Tracheal epithelial cell (primary cell): ENCODE results near the gene GNAL. TPM values are rescaled to one million over a fixed set of nuclear protein-coding genes. Genes with fewer than 3 reads are reported as not detected.

Source experiments
- total RNA-seq: library from RNA; depleted of rRNA; stranded (reverse); fragments of >200 nt; gene quantifications from 2 replicates; pipeline ENCODE4 v1.2.1, GENCODE V29; 2014

The GNAL gene
- 17.1 and 32.4 TPM in 2 replicates for total RNA-seq

DNA sequence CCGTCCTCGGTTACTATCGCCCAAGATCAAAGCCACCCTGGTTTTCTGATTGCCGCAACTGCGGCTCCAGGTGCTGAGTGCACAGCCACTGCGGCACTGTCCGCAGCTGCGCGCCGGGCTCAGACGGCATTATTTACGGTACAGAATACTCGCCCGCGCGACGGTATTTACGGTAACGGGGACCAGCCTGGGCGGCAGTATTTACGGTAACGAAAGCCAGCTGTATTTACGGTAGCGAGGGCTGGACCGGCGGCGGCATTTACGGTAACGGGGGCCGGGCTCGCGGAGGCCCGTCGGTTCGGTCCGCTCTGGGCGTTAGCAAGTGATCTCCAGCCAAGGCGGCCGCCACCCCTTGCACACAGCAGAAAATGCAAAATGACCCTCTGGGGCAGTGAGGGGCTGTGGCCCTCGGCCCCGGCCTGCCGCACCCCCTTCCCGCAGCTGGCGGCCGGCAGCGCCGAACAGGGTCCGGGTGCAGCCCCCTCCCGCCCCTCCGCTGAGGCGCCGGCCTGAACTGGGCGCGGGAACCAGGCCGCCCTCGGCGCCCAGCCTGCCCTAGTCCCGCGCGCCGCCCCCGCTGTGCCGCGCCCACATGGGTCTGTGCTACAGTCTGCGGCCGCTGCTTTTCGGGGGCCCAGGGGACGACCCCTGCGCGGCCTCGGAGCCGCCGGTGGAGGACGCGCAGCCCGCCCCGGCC, at the start of gene GNAL:
Gene GNAL (plus strand): TSS at position 293 of the 697 bp plus-strand sequence. CDS start 300 bp downstream, at position 593.

DNA sequence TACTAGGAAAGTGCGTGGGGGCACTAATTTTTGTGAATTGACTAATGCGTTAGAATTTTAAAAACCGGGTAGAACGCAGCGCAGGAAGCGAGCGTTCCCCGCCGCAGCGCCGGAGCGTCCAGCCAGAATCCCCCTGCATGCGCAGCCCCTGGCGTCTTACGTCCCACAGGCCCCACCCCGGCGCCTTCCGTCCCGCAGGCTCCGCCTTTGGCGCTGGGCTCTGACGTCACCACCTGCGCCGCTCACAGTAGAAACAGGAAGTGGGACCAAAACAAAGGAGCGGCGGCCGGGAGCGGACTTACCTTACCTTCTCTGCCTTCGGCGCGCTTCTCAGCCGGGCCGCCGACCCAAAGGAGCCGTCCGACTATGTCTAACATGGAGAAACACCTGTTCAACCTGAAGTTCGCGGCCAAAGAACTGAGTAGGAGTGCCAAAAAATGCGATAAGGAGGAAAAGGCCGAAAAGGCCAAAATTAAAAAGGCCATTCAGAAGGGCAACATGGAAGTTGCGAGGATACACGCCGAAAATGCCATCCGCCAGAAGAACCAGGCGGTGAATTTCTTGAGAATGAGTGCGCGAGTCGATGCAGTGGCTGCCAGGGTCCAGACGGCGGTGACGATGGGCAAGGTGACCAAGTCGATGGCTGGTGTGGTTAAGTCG, 162.2 kb downstream of the GNAL start, which contains the start of gene CHMP1B:
Gene CHMP1B (plus strand): TSS at position 268 of the 660 bp plus-strand sequence. CDS start 99 bp downstream, at position 367.

DNA sequence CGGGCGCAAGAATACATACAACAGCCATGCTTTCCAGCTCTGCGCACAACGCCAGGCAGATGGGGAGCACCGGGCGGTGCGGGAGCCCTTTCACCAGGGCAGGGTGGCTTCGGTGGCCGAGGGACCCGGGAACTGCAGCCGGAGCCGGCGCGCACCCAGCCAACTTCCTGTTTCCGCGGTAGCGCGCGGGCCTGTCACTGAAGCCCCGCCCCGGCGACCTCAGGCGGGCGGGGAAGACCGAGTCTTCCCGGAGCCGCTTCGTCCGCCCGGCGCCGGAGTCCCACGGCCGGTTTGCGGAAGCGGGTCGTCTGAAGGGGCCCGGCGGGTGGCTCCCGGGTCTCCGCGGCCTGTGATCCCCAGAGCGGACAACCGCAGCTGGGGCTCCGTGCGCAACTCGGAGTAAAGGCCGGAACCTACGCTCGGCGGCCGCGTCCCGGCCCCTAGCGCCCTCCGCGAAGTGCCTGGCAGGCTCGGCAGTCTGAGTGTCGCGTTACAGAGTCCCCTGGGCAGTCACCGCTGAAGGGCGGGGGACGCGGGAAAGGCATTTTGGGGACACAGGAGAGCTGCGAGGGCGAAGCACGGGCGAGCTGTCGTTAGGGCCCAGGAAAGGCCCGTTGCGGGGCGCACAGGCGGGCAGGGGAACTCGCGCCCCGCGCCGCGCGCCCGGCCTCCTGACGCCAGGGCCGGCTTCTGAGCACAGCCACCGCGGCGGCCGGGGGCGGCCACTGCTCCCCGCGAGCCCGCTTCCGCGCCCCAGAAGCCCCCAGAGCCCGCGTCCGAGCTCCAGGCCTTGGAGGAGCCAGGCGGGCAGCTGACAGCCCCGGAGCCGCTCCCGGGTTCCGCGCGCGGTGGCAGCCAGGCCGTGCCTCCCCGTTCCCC, 219.4 kb downstream of the GNAL start, which contains the start of gene MPPE1:
Gene MPPE1 (minus strand): TSS at position 136 of the 879 bp plus-strand sequence. CDS start 11,053 bp downstream, outside the sequence.

Other genes starting within 250 kb of the GNAL start
- gene SLC35G4, start 79.7 kb upstream of the GNAL start, total RNA-seq: not detected in 2 replicates
- 95.3 and 100 TPM in 2 replicates for gene CHMP1B, start 162.1 kb downstream of the GNAL start, total RNA-seq
- 27.2 and 30.5 TPM in 2 replicates for gene MPPE1, start 219.1 kb downstream of the GNAL start, total RNA-seq